Pancreas (tissue), 10 donors: ENCODE measurements around the gene ALPL. TPM values are rescaled to one million over a fixed set of nuclear protein-coding genes. Genes with fewer than 3 reads are reported as not detected.

Experiments used
- ATAC-seq, 4 donors: fragments of 200-7000 bp; cut with Tn5 transposase; one replicate each; pipeline versions ENCODE4 v1.8.0 to v1.9.1; 2020; ENCODE audit warnings: mild to moderate bottlenecking in 4 of 4, moderate library complexity in 4 of 4
- DNase-seq, 6 donors: peaks; one replicate each; pipeline ENCODE4 v3.0.0-alpha.2; 2020
- FAIRE-seq: peaks from 2 replicates; lab custom pipeline; 2012; peaks lifted over from hg19 to GRCh38; lab: Jason Lieb, UNC
- H3K27ac ChIP-seq, 4 donors: fragments of 200-600 bp; sonication (generic); 1 replicate in 3 of 4; 2 replicates in 1 of 4; pipeline versions ENCODE4 v1.5.0 to v1.8.0; 2020
- H3K27me3 ChIP-seq, 4 donors: fragments of 200-600 bp; one replicate each; pipeline ENCODE4 v1.8.0; 2021
- H3K36me3 ChIP-seq, 3 donors: fragments of 200-600 bp; sonication (generic) in 1 of 3; one replicate each; pipeline versions ENCODE4 v1.5.0 to v1.8.0; 2020 to 2021
- H3K4me1 ChIP-seq, 3 donors: fragments of 200-600 bp; one replicate each; pipeline ENCODE4 v1.8.0; 2021
- H3K4me3 ChIP-seq, 4 donors: fragments of 200-600 bp; sonication (generic) in 2 of 4; one replicate each; pipeline versions ENCODE4 v1.5.0 to v1.8.0; 2020 to 2021
- H3K9me3 ChIP-seq, 4 donors: fragments of 200-600 bp; one replicate each; pipeline ENCODE4 v1.8.0; 2021
- WGBS, 2 donors: extraction: QIAGEN DNeasy Blood & Tissue Kit; methylation state at CpG; one replicate each; pipeline ENCODE4 v1.1.7; 2013; 5-methylcytosine and 5-hydroxymethylcytosine counted together
- intact Hi-C, 3 donors: fragments of 100-400 bp; cut with DNase I; formaldehyde crosslinking; loops; one replicate each; pipeline versions ENCODE4 v1.11.1 to v1.14.2; 2022
- polyA plus RNA-seq, 2 donors: library from polyadenylated mRNA; stranded (reverse); fragments of 200-250 nt; gene quantifications; one replicate each; pipeline ENCODE4 v1.2.3, GENCODE V29; 2013
- total RNA-seq, 6 donors: library from RNA; stranded (reverse); fragmentation: NEBNext Ultra II Directional in 4 of 6; extraction: Animal tissue kit (Norgen Biotek cat#: 25700) in 4 of 6; gene quantifications; one replicate each; pipeline versions ENCODE4 v1.2.1 to v1.2.4, GENCODE V29; 2021 to 2023
- TF ChIP-seq, protein P1 (sequence below), 4 donors: fragments of 200-600 bp; sonication (generic) in 3 of 4; IDR thresholded peaks; one replicate each; pipeline versions ENCODE4 v1.5.0 to v1.8.0; 2021; ENCODE audit warnings: antibody characterized with exemption in 4 of 4
- donor health status: healthy with polysubstance abuse.
- donor health status: DM: no; HTN: no; CAD: no; lungs with moderate emphysema.
- donor health status: DM: no; HTN: no; CAD: no.
- donor health status: control.
- donor health status: control.
- donor health status: Bipolar disorder and iron deficiency.
- donor health status: DM: yes; HTN: yes; CAD: no.
- donor health status: DM: no; HTN: no; CAD: no.
- donor health status: DM: no; HTN: no; CAD: no.
- donor health status: DM: yes; HTN: yes; CAD: no.

ALPL gene
- total and polyA plus RNA-seq, 8 donors: 0.63 to 6.7 (median 3.0) TPM

- no peak for ATAC-seq
- Histone ChIP-seq H3K36me3 (no peaks in the 10 kb centered on the region), H3K27me3 (no peaks in the 10 kb centered on the region), H3K9me3 (no peaks in the 10 kb centered on the region), H3K4me1 (no peaks in the 10 kb centered on the region), H3K27ac (no peak overlapping the region), H3K4me3 (no peak overlapping the region)
- intact Hi-C loops: loop anchor here in 2 of 3 donors (5.0 to 10.0 kb wide), 2 partner anchors 68 to 155 kb away; no protein-coding TSS in a partner anchor
- peak in 1 of 6 donors; percentile 24 for DNase-seq
- no peak for FAIRE-seq
- TF ChIP-seq, protein P1, sequence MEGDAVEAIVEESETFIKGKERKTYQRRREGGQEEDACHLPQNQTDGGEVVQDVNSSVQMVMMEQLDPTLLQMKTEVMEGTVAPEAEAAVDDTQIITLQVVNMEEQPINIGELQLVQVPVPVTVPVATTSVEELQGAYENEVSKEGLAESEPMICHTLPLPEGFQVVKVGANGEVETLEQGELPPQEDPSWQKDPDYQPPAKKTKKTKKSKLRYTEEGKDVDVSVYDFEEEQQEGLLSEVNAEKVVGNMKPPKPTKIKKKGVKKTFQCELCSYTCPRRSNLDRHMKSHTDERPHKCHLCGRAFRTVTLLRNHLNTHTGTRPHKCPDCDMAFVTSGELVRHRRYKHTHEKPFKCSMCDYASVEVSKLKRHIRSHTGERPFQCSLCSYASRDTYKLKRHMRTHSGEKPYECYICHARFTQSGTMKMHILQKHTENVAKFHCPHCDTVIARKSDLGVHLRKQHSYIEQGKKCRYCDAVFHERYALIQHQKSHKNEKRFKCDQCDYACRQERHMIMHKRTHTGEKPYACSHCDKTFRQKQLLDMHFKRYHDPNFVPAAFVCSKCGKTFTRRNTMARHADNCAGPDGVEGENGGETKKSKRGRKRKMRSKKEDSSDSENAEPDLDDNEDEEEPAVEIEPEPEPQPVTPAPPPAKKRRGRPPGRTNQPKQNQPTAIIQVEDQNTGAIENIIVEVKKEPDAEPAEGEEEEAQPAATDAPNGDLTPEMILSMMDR (IDR thresholded peaks at IDR 0.05): no peak
- 44 to 48% methylated on average over 4 of the region's 4 CpGs for WGBS, 2 donors
These were observed 2.4 kb upstream of the ALPL start for GRCh38 chr1:21506804-21507203.

- TF ChIP-seq, protein P1 (IDR thresholded peaks at IDR 0.05): no peak
- ATAC-seq (no peak), FAIRE-seq (no peak), DNase-seq (peak in 1 of 6 donors; percentile 21)
- Histone ChIP-seq H3K4me1 (no peaks in the 10 kb centered on the region), H3K4me3 (no peak overlapping the region), H3K27me3 (no peaks in the 10 kb centered on the region), H3K27ac (no peak overlapping the region), H3K36me3 (no peaks in the 10 kb centered on the region), H3K9me3 (no peaks in the 10 kb centered on the region)
- WGBS, 2 donors: 81 to 85% methylated on average over 1 of the region's 1 CpG
- intact Hi-C loops: loop anchor here in 2 of 3 donors (5.0 to 10.0 kb wide), 2 partner anchors 67 to 155 kb away; no protein-coding TSS in a partner anchor
These were observed 1.5 kb upstream of the ALPL start for GRCh38 chr1:21507511-21508270.

- intact Hi-C loops: loop anchor here in 2 of 3 donors (5.0 to 10.0 kb wide), 2 partner anchors 66 to 154 kb away; no protein-coding TSS in a partner anchor
- TF ChIP-seq, protein P1 (IDR thresholded peaks at IDR 0.05): peak; percentile 29 to 51 (median 36)
- Histone ChIP-seq H3K4me3 (peak overlapping the region in 1 of 4 donors; percentile 38), H3K27ac (no peak overlapping the region), H3K36me3 (no peaks in the 10 kb centered on the region), H3K27me3 (no peaks in the 10 kb centered on the region), H3K4me1 (no peaks in the 10 kb centered on the region), H3K9me3 (no peaks in the 10 kb centered on the region)
- FAIRE-seq (no peak), ATAC-seq (peak; percentile 86 to 94 (median 90)), DNase-seq (peak; percentile 43 to 95 (median 74))
- WGBS, 2 donors: 9 to 22% methylated on average over 16 to 44 of the region's 45 CpGs
These were observed 458 bp upstream of the ALPL start for GRCh38 chr1:21508580-21509350.

- FAIRE-seq (no peak), DNase-seq (no peak), ATAC-seq (no peak)
- Histone ChIP-seq H3K4me1 (no peaks in the 10 kb centered on the region), H3K4me3 (peak overlapping the region in 1 of 4 donors; percentile 38), H3K27me3 (no peaks in the 10 kb centered on the region), H3K27ac (no peak overlapping the region), H3K9me3 (no peaks in the 10 kb centered on the region), H3K36me3 (no peaks in the 10 kb centered on the region)
- intact Hi-C loops: loop anchor here in 2 of 3 donors (5.0 to 10.0 kb wide), 2 partner anchors 62 to 145 kb away; no protein-coding TSS in a partner anchor
- WGBS, 2 donors: 61 to 67% methylated on average over 12 of the region's 12 CpGs
- TF ChIP-seq, protein P1 (IDR thresholded peaks at IDR 0.05): no peak
These were observed 880 bp downstream of the ALPL start for GRCh38 chr1:21510113-21510493.
